Activated CD4-positive, alpha-beta T cell treated with anti-CD3 and anti-CD28 coated beads, Interleukin-2, amount 50 U/mL, for 24 hours (primary cell): ENCODE data around the gene OTUB1.

ENCODE experiments used
- DNase-seq, 2 donors: peaks; one replicate each; pipeline ENCODE4 v3.0.0-alpha.2; 2020; ENCODE audit warnings: low read depth in 1 of 2, low spot score in 1 of 2

The OTUB1 gene

GRCh38 chr11:63974259-63975143, 11.7 kb upstream of the OTUB1 start, which contains the start of gene COX8A:
TSS of gene COX8A (plus strand) at chr11:63974620. CDS start at chr11:63974681, 61 bp downstream.
- peak; percentile 71 to 96 for DNase-seq

GRCh38 chr11:63978551-63979239, 7.5 kb upstream of the OTUB1 start:
- DNase-seq = no peak

- DNase-seq = no peak
These were observed 6.8 kb upstream of the OTUB1 start for GRCh38 chr11:63979426-63979825.

GRCh38 chr11:63985812-63986155, 454 bp upstream of the OTUB1 start:
- DNase-seq = peak; percentile 38 to 54

- DNase-seq = no peak
These were observed 785 bp downstream of the OTUB1 start for GRCh38 chr11:63986932-63987513.

- no peak for DNase-seq
These were observed 5.3 kb downstream of the OTUB1 start for GRCh38 chr11:63991558-63991957.

GRCh38 chr11:63993100-63993499, 6.9 kb downstream of the OTUB1 start:
- DNase-seq = no peak

- DNase-seq = no peak
These were observed 7.8 kb downstream of the OTUB1 start for GRCh38 chr11:63993993-63994392.

GRCh38 chr11:63996512-63996911, 10.3 kb downstream of the OTUB1 start:
- DNase-seq = no peak

- DNase-seq = no peak
These were observed 11.0 kb downstream of the OTUB1 start for GRCh38 chr11:63997104-63997700.

GRCh38 chr11:63997801-63998337, 11.6 kb downstream of the OTUB1 start:
- DNase-seq = no peak

- DNase-seq = no peak
These were observed 12.5 kb downstream of the OTUB1 start for GRCh38 chr11:63998558-63999348.

- DNase-seq = peak; percentile 38 to 43
These were observed 13.2 kb downstream of the OTUB1 start for GRCh38 chr11:63999349-64000025.

- DNase-seq = peak; percentile 57 to 60
These were observed 13.9 kb downstream of the OTUB1 start for GRCh38 chr11:64000026-64000739.

GRCh38 chr11:64000740-64001483, 14.7 kb downstream of the OTUB1 start:
- no peak for DNase-seq

- DNase-seq = no peak
These were observed 15.5 kb downstream of the OTUB1 start for GRCh38 chr11:64001484-64002420.

- DNase-seq = no peak
These were observed 17.8 kb downstream of the OTUB1 start for GRCh38 chr11:64003807-64004589.
